NCI-H345 treated with DMSO at 0.1 percent for 48 hours (cell line): ENCODE results near the gene ZIM2.
"Not testable (repeated sequence)": the region's sequence is repeated elsewhere in the genome, so short reads cannot be mapped to it uniquely, and the experiment has no call there.

Experiments
- DNase-seq: peaks from one replicate; lab custom pipeline; 2025; ENCODE audit not compliant: unreplicated experiment; lab: John Stamatoyannopoulos, UW

Gene ZIM2

GRCh38 chr19:56840451-56841192 is at the start of gene ZIM2, which contains the start of gene PEG3:
Gene ZIM2 (minus strand): TSS chr19:56840726. CDS start chr19:56824277, 16,449 bp downstream.
Gene PEG3 (minus strand): TSS chr19:56840726. CDS start chr19:56824655, 16,071 bp downstream.
- DNase-seq = no peak

GRCh38 chr19:56885173-56885985 is 44.9 kb upstream of the ZIM2 start:
- DNase-seq = no peak

GRCh38 chr19:56884441-56884840 is 43.9 kb upstream of the ZIM2 start:
- no peak for DNase-seq

GRCh38 chr19:56880592-56881190 is 40.2 kb upstream of the ZIM2 start:
- no peak for DNase-seq

- no peak for DNase-seq
Measured at GRCh38 chr19:56877069-56877715, 36.7 kb upstream of the ZIM2 start.

- no peak for DNase-seq
Measured at GRCh38 chr19:56875717-56876116, 35.2 kb upstream of the ZIM2 start.

GRCh38 chr19:56874530-56874929 is 34.0 kb upstream of the ZIM2 start:
- no peak for DNase-seq

- no peak for DNase-seq
Measured at GRCh38 chr19:56873493-56873892, 33.0 kb upstream of the ZIM2 start.

- DNase-seq = no peak
Measured at GRCh38 chr19:56869886-56870285, 29.4 kb upstream of the ZIM2 start.

GRCh38 chr19:56868446-56868845 is 27.9 kb upstream of the ZIM2 start:
- DNase-seq = no peak

- DNase-seq = no peak
Measured at GRCh38 chr19:56866538-56866937, 26.0 kb upstream of the ZIM2 start.

- no peak for DNase-seq
Measured at GRCh38 chr19:56864443-56865125, 24.1 kb upstream of the ZIM2 start.

GRCh38 chr19:56862741-56863140 is 22.2 kb upstream of the ZIM2 start:
- DNase-seq = no peak

GRCh38 chr19:56860409-56860808 is 19.9 kb upstream of the ZIM2 start:
- not testable (repeated sequence) for DNase-seq

GRCh38 chr19:56858026-56858425 is 17.5 kb upstream of the ZIM2 start:
- DNase-seq = no peak

- no peak for DNase-seq
Measured at GRCh38 chr19:56856822-56857221, 16.3 kb upstream of the ZIM2 start.

GRCh38 chr19:56852361-56852760 is 11.8 kb upstream of the ZIM2 start:
- not testable (repeated sequence) for DNase-seq

- DNase-seq = no peak
Measured at GRCh38 chr19:56848166-56848565, 7.6 kb upstream of the ZIM2 start.

- DNase-seq = no peak
Measured at GRCh38 chr19:56842412-56842811, 1.9 kb upstream of the ZIM2 start.

- no peak for DNase-seq
Measured at GRCh38 chr19:56841193-56841543, 642 bp upstream of the ZIM2 start.
